ENCODE measurements around the gene METTL3. TPM values are rescaled to one million over a fixed set of nuclear protein-coding genes. Genes with fewer than 3 reads are reported as not detected.
A peak's percentile ranks its signal among the peaks of the same experiment; 100 is the strongest.

METTL3 gene
- total and polyA plus RNA-seq, 2 of the 13 experiments (the other 11 are each of a cell fraction or from before 2014, with no cell fraction given): 123 to 130 TPM

- TF ChIP-seq ZNF136 (CRISPR knock-in tag; IDR thresholded peaks at IDR 0.05; ENCODE audit: low read depth): peak; percentile 87
- TF ChIP-seq, protein P1, sequence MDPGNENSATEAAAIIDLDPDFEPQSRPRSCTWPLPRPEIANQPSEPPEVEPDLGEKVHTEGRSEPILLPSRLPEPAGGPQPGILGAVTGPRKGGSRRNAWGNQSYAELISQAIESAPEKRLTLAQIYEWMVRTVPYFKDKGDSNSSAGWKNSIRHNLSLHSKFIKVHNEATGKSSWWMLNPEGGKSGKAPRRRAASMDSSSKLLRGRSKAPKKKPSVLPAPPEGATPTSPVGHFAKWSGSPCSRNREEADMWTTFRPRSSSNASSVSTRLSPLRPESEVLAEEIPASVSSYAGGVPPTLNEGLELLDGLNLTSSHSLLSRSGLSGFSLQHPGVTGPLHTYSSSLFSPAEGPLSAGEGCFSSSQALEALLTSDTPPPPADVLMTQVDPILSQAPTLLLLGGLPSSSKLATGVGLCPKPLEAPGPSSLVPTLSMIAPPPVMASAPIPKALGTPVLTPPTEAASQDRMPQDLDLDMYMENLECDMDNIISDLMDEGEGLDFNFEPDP (CRISPR knock-in tag; conservative IDR thresholded peaks at IDR 0.05): no peak; the same call in 1 of the 2 replicates
- TF ChIP-seq, protein P2, sequence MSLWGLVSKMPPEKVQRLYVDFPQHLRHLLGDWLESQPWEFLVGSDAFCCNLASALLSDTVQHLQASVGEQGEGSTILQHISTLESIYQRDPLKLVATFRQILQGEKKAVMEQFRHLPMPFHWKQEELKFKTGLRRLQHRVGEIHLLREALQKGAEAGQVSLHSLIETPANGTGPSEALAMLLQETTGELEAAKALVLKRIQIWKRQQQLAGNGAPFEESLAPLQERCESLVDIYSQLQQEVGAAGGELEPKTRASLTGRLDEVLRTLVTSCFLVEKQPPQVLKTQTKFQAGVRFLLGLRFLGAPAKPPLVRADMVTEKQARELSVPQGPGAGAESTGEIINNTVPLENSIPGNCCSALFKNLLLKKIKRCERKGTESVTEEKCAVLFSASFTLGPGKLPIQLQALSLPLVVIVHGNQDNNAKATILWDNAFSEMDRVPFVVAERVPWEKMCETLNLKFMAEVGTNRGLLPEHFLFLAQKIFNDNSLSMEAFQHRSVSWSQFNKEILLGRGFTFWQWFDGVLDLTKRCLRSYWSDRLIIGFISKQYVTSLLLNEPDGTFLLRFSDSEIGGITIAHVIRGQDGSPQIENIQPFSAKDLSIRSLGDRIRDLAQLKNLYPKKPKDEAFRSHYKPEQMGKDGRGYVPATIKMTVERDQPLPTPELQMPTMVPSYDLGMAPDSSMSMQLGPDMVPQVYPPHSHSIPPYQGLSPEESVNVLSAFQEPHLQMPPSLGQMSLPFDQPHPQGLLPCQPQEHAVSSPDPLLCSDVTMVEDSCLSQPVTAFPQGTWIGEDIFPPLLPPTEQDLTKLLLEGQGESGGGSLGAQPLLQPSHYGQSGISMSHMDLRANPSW (CRISPR knock-in tag; IDR thresholded peaks at IDR 0.05; ENCODE audit: borderline replicate concordance): peak; percentile 71; the same call in 1 of the 2 replicates
- TF ChIP-seq NFKB2 (CRISPR knock-in tag; IDR thresholded peaks at IDR 0.05; ENCODE audit: borderline replicate concordance): peak; percentile 97
- TF ChIP-seq ZBTB40 (IDR thresholded peaks at IDR 0.05): peak; percentile 52; the same call in 1 of the 2 replicates
- TF ChIP-seq ZBTB40 (CRISPR knock-in tag; IDR thresholded peaks at IDR 0.05): peak; percentile 36; the same call in 1 of the 2 replicates
- TF ChIP-seq ETS1 (CRISPR knock-in tag; IDR thresholded peaks at IDR 0.05): no peak
- no peak for TF ChIP-seq CAMTA2 (CRISPR knock-in tag; IDR thresholded peaks at IDR 0.05; ENCODE audit: borderline replicate concordance)
- TF ChIP-seq ZBTB7A (CRISPR knock-in tag; IDR thresholded peaks at IDR 0.05): peak; percentile 97
- no peak for TF ChIP-seq SMARCE1 (IDR thresholded peaks at IDR 0.05; ENCODE audit: borderline replicate concordance)
- TF ChIP-seq ESRRA (CRISPR knock-in tag; IDR thresholded peaks at IDR 0.05; ENCODE audit: low read depth): peak; percentile 84
- TF ChIP-seq, protein P3, sequence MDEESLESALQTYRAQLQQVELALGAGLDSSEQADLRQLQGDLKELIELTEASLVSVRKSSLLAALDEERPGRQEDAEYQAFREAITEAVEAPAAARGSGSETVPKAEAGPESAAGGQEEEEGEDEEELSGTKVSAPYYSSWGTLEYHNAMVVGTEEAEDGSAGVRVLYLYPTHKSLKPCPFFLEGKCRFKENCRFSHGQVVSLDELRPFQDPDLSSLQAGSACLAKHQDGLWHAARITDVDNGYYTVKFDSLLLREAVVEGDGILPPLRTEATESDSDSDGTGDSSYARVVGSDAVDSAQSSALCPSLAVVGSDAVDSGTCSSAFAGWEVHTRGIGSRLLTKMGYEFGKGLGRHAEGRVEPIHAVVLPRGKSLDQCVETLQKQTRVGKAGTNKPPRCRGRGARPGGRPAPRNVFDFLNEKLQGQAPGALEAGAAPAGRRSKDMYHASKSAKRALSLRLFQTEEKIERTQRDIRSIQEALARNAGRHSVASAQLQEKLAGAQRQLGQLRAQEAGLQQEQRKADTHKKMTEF (CRISPR knock-in tag; IDR thresholded peaks at IDR 0.05): peak; percentile 86
These were observed 34.0 kb downstream of the METTL3 start, which contains the start of the genes RAB2B and TOX4 (continued) for GRCh38 chr14:21476925-21477681.
